ENCODE results near the gene GNA12. TPM values are rescaled to one million over a fixed set of nuclear protein-coding genes. Genes with fewer than 3 reads are reported as not detected.

GNA12 gene
- total and polyA plus RNA-seq, 11 donors, result 10.7 to 56.5 (median 34.9) TPM

GRCh38 chr7:2761801-2762497 lies 82.2 kb downstream of the GNA12 start:
- no peak for ATAC-seq
- no peaks in the 10 kb centered on the region for H3K9me3 ChIP-seq
- peak overlapping the region in 3 of 12 donors; percentile 33 to 50 (median 39) for H3K4me3 ChIP-seq
- H3K27me3 ChIP-seq, result no peaks in the 10 kb centered on the region
- no peaks in the 10 kb centered on the region for H3K36me3 ChIP-seq
- 91 to 94% (median 92%) methylated on average over 29 of the region's 29 CpGs for WGBS, 4 donors
- DNase-seq, result no peak
- TF ChIP-seq POLR2A (IDR thresholded peaks at IDR 0.05), result no peak
- no peak for TF ChIP-seq CTCF (IDR thresholded peaks at IDR 0.05)
- H3K27ac ChIP-seq, result peak overlapping the region; percentile 68 to 98 (median 94)
- intact Hi-C loops (cut with DNase I), result loop anchor here in 7 of 10 donors (2.0 to 5.0 kb wide), 5 partner anchors 35 to 100 kb away; partner anchors contain the start of gene GNA12 (in 4 of the 7)
- peaks cover 16 to 75% (median 63%) of the 10 kb centered on the region in 12 donors for H3K4me1 ChIP-seq

GRCh38 chr7:2761131-2761624 lies 82.9 kb downstream of the GNA12 start:
- intact Hi-C loops (cut with DNase I), result loop anchor here in 7 of 10 donors (2.0 to 5.0 kb wide), 5 partner anchors 36 to 101 kb away; partner anchors contain the start of gene GNA12 (in 4 of the 7)
- no peak overlapping the region for H3K4me3 ChIP-seq
- 86 to 91% (median 88%) methylated on average over 19 of the region's 19 CpGs for WGBS, 4 donors

GRCh38 chr7:2760098-2760889 lies 83.8 kb downstream of the GNA12 start:
- DNase-seq (peak in 4 of 5 donors; percentile 66 to 81 (median 74)), ATAC-seq (peak; percentile 68 to 82 (median 76))
- WGBS, 4 donors, result 27 to 36% (median 34%) methylated on average over 20 to 22 of the region's 22 CpGs
- peak overlapping the region in 6 of 12 donors; percentile 0 to 24 (median 14) for H3K4me3 ChIP-seq
- TF ChIP-seq POLR2A (IDR thresholded peaks at IDR 0.05) (no peak), CTCF (IDR thresholded peaks at IDR 0.05) (peak; percentile 19 to 61 (median 38))
- peak overlapping the region; percentile 40 to 98 (median 88) for H3K27ac ChIP-seq
- H3K36me3 ChIP-seq, result peaks cover 0 to 5% (median 0%) of the 10 kb centered on the region in 9 donors
- H3K9me3 ChIP-seq, result peaks cover 0 to 5% (median 0%) of the 10 kb centered on the region in 12 donors
- intact Hi-C loops (cut with DNase I), result loop anchor here in 7 of 10 donors (2.0 to 5.0 kb wide), 5 partner anchors 37 to 102 kb away; partner anchors contain the start of gene GNA12 (in 4 of the 7)
- no peaks in the 10 kb centered on the region for H3K27me3 ChIP-seq
- peaks cover 16 to 79% (median 63%) of the 10 kb centered on the region in 12 donors for H3K4me1 ChIP-seq

More at GRCh38 chr7:2761131-2761624, 82.9 kb downstream of the GNA12 start:
- Histone ChIP-seq H3K27ac (peak overlapping the region in 11 of 12 donors; percentile 80 to 98 (median 91)), H3K4me1 (peaks cover 16 to 79% (median 63%) of the 10 kb centered on the region in 12 donors), H3K27me3 (no peaks in the 10 kb centered on the region), H3K36me3 (peaks cover 0 to 5% (median 0%) of the 10 kb centered on the region in 9 donors), H3K9me3 (no peaks in the 10 kb centered on the region)
- ATAC-seq (no peak), DNase-seq (peak in 1 of 5 donors; percentile 51)
- TF ChIP-seq POLR2A (IDR thresholded peaks at IDR 0.05) (no peak), CTCF (IDR thresholded peaks at IDR 0.05) (no peak)
